Aorta (tissue), 5 donors: ENCODE results near the gene MAST4. TPM values are rescaled to one million over a fixed set of nuclear protein-coding genes. Genes with fewer than 3 reads are reported as not detected.
A peak's percentile ranks its signal among the peaks of the same experiment; 100 is the strongest.

ENCODE experiments used
- ATAC-seq: fragments of 200-7000 bp; cut with Tn5 transposase; one replicate; pipeline ENCODE4 v1.9.1; 2022; ENCODE audit warnings: moderate library complexity; ENCODE audit not compliant: low FRiP score
- DNase-seq, 2 donors: peaks; one replicate each; pipeline ENCODE4 v3.0.0-alpha.2; 2020
- H3K27ac ChIP-seq, 2 donors: one replicate each; pipeline ENCODE4 v1.5.1; 2013; ENCODE audit warnings: low read length in 2 of 2, mild to moderate bottlenecking in 2 of 2, moderate library complexity in 2 of 2, control low read depth in 1 of 2, inconsistent platforms in 1 of 2, low read depth in 1 of 2
- H3K27me3 ChIP-seq, 2 donors: one replicate each; pipeline ENCODE4 v1.6.1; 2013; ENCODE audit warnings: control low read depth in 1 of 2, low read length in 1 of 2, mild to moderate bottlenecking in 1 of 2, moderate library complexity in 1 of 2; ENCODE audit not compliant: insufficient read depth in 2 of 2, control insufficient read depth in 1 of 2
- H3K36me3 ChIP-seq, 2 donors: one replicate each; pipeline ENCODE4 v1.6.1; 2013; ENCODE audit warnings: control low read depth in 1 of 2, low read length in 1 of 2, mild to moderate bottlenecking in 1 of 2; ENCODE audit not compliant: insufficient read depth in 2 of 2, control insufficient read depth in 1 of 2
- H3K4me1 ChIP-seq, 2 donors: one replicate each; pipeline ENCODE4 v1.6.1; 2013; ENCODE audit warnings: low read length in 2 of 2, control low read depth in 1 of 2, mild to moderate bottlenecking in 1 of 2, moderate library complexity in 1 of 2; ENCODE audit not compliant: insufficient read depth in 2 of 2, control insufficient read depth in 1 of 2
- H3K4me3 ChIP-seq, 2 donors: one replicate each; pipeline ENCODE4 v1.5.1; 2013; ENCODE audit warnings: low read length in 2 of 2, control low read depth in 1 of 2, mild to moderate bottlenecking in 1 of 2
- H3K9me3 ChIP-seq: one replicate; pipeline ENCODE4 v1.6.1; 2013; ENCODE audit warnings: mild to moderate bottlenecking, low read length; ENCODE audit not compliant: control insufficient read depth
- WGBS, 2 donors: extraction: QIAGEN DNeasy Blood & Tissue Kit; methylation state at CpG; one replicate each; pipeline ENCODE4 v1.1.7; 2013; 5-methylcytosine and 5-hydroxymethylcytosine counted together
- intact Hi-C, 2 donors: fragments of 100-400 bp; cut with DNase I; formaldehyde crosslinking; loops; one replicate each; pipeline versions ENCODE4 v1.14.2 to v1.15.0; 2022
- polyA plus RNA-seq, 2 donors: library from polyadenylated mRNA; stranded (reverse); fragments of 200-250 nt; gene quantifications; one replicate each; pipeline ENCODE4 v1.2.3, GENCODE V29; 2013
- total RNA-seq, 2 donors: library from RNA; stranded (reverse); fragmentation: NEBNext Ultra II Directional; extraction: Animal tissue kit (Norgen Biotek cat#: 25700); gene quantifications; one replicate each; pipeline ENCODE4 v1.2.1, GENCODE V29; 2021
- donor health status: healthy with polysubstance abuse.
- donor health status: Bipolar disorder and iron deficiency.
- donor health status: DM: no; HTN: no; CAD: no.
- donor health status: DM: no; HTN: no; CAD: no.
- donor health status: DM: yes; HTN: yes; CAD: no.

Gene MAST4
- total and polyA plus RNA-seq, 4 donors, result 2.4 to 66.5 (median 24.9) TPM

DNA sequence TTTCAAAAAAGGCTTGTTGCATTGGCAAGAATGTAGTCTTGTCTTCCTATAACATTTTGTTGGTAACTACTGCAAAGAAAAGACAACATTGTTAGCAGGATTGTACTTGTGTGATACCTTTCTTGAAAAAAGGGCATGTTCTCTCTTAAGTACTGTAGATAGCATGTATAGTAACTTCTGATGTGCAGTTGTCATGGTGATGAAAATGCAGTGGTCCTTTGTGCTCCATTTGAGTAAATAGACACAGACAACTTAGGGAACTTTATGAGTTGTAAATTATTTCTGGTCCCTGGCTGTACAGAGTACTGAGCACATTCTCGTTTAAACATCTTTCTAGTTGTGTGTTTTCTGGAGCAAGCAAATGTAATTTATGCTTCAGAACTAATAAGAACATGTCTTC lies 497.1 kb downstream of the MAST4 start:
- Histone ChIP-seq H3K9me3 (no peaks in the 10 kb centered on the region), H3K27me3 (no peaks in the 10 kb centered on the region), H3K4me1 (peaks cover 1 to 2% of the 10 kb centered on the region in 2 donors), H3K27ac (no peak overlapping the region), H3K4me3 (no peak overlapping the region), H3K36me3 (peaks cover 0 to 3% of the 10 kb centered on the region in 2 donors)
- DNase-seq (no peak), ATAC-seq (no peak)
- intact Hi-C loops, result loop anchor here in 1 of 2 donors (5.0 kb wide), 1 partner anchor 106 kb away; no protein-coding TSS in a partner anchor
- WGBS, 2 donors, result 38 to 40% methylated on average over 1 of the region's 1 CpG

GRCh38 chr5:67094476-67095300 lies 498.5 kb downstream of the MAST4 start:
- Histone ChIP-seq H3K4me3 (no peak overlapping the region), H3K36me3 (peaks cover 0 to 3% of the 10 kb centered on the region in 2 donors), H3K4me1 (peaks cover 0 to 1% of the 10 kb centered on the region in 2 donors), H3K27me3 (no peaks in the 10 kb centered on the region), H3K27ac (peak overlapping the region; percentile 60 to 77), H3K9me3 (no peaks in the 10 kb centered on the region)
- WGBS, 2 donors, result 10 to 13% methylated on average over 4 of the region's 4 CpGs
- DNase-seq, result no peak
- ATAC-seq, result peak; percentile 67
- intact Hi-C loops, result loop anchor here (5.0 kb wide), 2 partner anchors 82 to 107 kb away; no protein-coding TSS in a partner anchor

- Histone ChIP-seq H3K27me3 (no peaks in the 10 kb centered on the region), H3K4me3 (peak overlapping the region in 1 of 2 donors; percentile 48), H3K27ac (peak overlapping the region; percentile 76 to 77), H3K9me3 (no peaks in the 10 kb centered on the region), H3K4me1 (peaks cover 0 to 1% of the 10 kb centered on the region in 2 donors), H3K36me3 (peaks cover 0 to 3% of the 10 kb centered on the region in 2 donors)
- intact Hi-C loops, result loop anchor here in 1 of 2 donors (5.0 kb wide), 1 partner anchor 83 kb away; no protein-coding TSS in a partner anchor
- ATAC-seq (peak; percentile 93), DNase-seq (peak; percentile 78 to 79)
- 1 to 2% methylated on average over 8 of the region's 8 CpGs for WGBS, 2 donors
Observed at GRCh38 chr5:67095346-67096171, 499.4 kb downstream of the MAST4 start.

DNA sequence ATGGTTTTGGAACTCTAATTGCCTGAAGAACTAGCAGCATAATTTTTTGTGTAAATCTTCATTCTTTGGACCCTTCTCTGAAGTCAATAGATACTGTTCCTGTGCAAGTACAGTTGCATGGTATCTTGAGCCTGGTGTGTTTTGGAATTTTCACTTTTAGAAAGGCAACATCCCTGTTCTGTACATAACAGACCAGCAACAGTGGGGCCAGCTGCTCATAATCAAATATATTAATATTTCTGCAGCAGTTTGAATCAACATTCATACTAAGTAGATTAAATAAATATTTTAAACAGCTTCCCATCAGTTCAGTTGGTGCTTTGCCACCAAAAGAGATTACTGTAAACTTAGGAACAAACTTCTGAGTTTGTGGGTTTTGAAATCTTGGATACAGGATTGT lies 502.5 kb downstream of the MAST4 start:
- Histone ChIP-seq H3K27ac (no peak overlapping the region), H3K9me3 (no peaks in the 10 kb centered on the region), H3K36me3 (no peaks in the 10 kb centered on the region), H3K4me3 (no peak overlapping the region), H3K27me3 (no peaks in the 10 kb centered on the region), H3K4me1 (no peaks in the 10 kb centered on the region)
- ATAC-seq (no peak), DNase-seq (no peak)
- intact Hi-C loops, result loop anchor here in 1 of 2 donors (5.0 kb wide), 1 partner anchor 86 kb away; no protein-coding TSS in a partner anchor

DNA sequence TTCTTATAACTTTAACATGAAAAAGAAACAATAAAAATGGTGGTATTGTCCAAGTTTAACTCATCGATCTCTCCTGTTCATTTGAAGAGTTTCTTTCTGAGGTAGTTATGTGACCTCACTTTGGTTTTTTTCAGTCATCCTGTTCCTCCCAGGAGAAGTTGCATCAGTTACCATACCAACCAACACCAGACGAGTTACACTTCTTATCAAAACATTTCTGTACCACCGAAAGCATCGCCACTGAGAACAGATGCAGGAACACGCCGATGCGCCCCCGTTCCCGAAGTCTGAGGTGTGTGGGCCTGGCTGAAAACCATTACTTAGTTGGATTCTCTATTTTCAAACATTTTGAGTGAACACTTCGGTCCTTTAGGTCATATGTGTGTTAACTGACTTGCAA lies 504.1 kb downstream of the MAST4 start:
- DNase-seq (no peak), ATAC-seq (no peak)
- H3K27me3 ChIP-seq, result no peaks in the 10 kb centered on the region
- 87 to 89% methylated on average over 10 of the region's 10 CpGs for WGBS, 2 donors
- no peaks in the 10 kb centered on the region for H3K4me1 ChIP-seq
- intact Hi-C loops, result no loop called here
- no peak overlapping the region for H3K4me3 ChIP-seq
- H3K9me3 ChIP-seq, result no peaks in the 10 kb centered on the region
- H3K36me3 ChIP-seq, result peaks cover 0 to 1% of the 10 kb centered on the region in 2 donors
- no peak overlapping the region for H3K27ac ChIP-seq

- H3K36me3 ChIP-seq, result peaks cover 0 to 1% of the 10 kb centered on the region in 2 donors
- H3K27me3 ChIP-seq, result no peaks in the 10 kb centered on the region
- intact Hi-C loops, result no loop called here
- no peak overlapping the region for H3K4me3 ChIP-seq
- H3K9me3 ChIP-seq, result no peaks in the 10 kb centered on the region
- WGBS, 2 donors, result 67 to 85% methylated on average over 4 of the region's 4 CpGs
- H3K27ac ChIP-seq, result no peak overlapping the region
- H3K4me1 ChIP-seq, result peaks cover 1 to 10% of the 10 kb centered on the region in 2 donors
- DNase-seq (no peak), ATAC-seq (no peak)
Observed at GRCh38 chr5:67102708-67103107, 506.5 kb downstream of the MAST4 start.

GRCh38 chr5:67104859-67105258 lies 508.7 kb downstream of the MAST4 start:
- Histone ChIP-seq H3K4me3 (no peak overlapping the region), H3K9me3 (no peaks in the 10 kb centered on the region), H3K4me1 (peaks cover 1 to 11% of the 10 kb centered on the region in 2 donors), H3K27me3 (no peaks in the 10 kb centered on the region), H3K36me3 (peaks cover 0 to 1% of the 10 kb centered on the region in 2 donors), H3K27ac (no peak overlapping the region)
- 91 to 93% methylated on average over 1 of the region's 1 CpG for WGBS, 2 donors
- intact Hi-C loops, result no loop called here
- DNase-seq, result no peak
- ATAC-seq, result no peak

- ATAC-seq, result no peak
- intact Hi-C loops, result no loop called here
- WGBS, 2 donors, result 92 to 93% methylated on average over 3 of the region's 3 CpGs
- H3K4me1 ChIP-seq, result peaks cover 1 to 11% of the 10 kb centered on the region in 2 donors
- peaks cover 0 to 1% of the 10 kb centered on the region in 2 donors for H3K36me3 ChIP-seq
- DNase-seq, result no peak
- H3K27me3 ChIP-seq, result no peaks in the 10 kb centered on the region
- H3K9me3 ChIP-seq, result no peaks in the 10 kb centered on the region
- H3K27ac ChIP-seq, result no peak overlapping the region
- no peak overlapping the region for H3K4me3 ChIP-seq
Observed at GRCh38 chr5:67105270-67105669, 509.1 kb downstream of the MAST4 start.
